MM.1S (cell line): ENCODE measurements around the gene PTPRD.

Source experiments
- DNase-seq: peaks from one replicate; pipeline ENCODE4 v3.0.0-alpha.2; 2015
- H2AFZ ChIP-seq: fragments of 300-600 bp; sonication (generic); 2 replicates; pipeline ENCODE4 v1.6.0; 2016; ENCODE audit warnings: antibody characterized with exemption, low read length
- H3F3A ChIP-seq: fragments of 300-600 bp; sonication (generic); 2 replicates; pipeline ENCODE4 v1.6.1; 2016; ENCODE audit warnings: mild to moderate bottlenecking, antibody characterized with exemption, low read length, moderate library complexity, mixed read lengths; ENCODE audit not compliant: insufficient read depth
- H3K27ac ChIP-seq: fragments of 300-600 bp; sonication (generic); 2 replicates; pipeline ENCODE4 v1.5.1; 2016; ENCODE audit warnings: mild to moderate bottlenecking, low read length
- H3K27me3 ChIP-seq: fragments of 300-600 bp; sonication (generic); replicated peaks from 2 replicates; pipeline ENCODE4 v1.6.0; 2016; ENCODE audit warnings: low read length; ENCODE audit not compliant: insufficient read depth
- H3K36me3 ChIP-seq: fragments of 300-600 bp; sonication (generic); replicated peaks from 2 replicates; pipeline ENCODE4 v1.6.1; 2016; ENCODE audit warnings: mild to moderate bottlenecking, low read length, mixed read lengths; ENCODE audit not compliant: insufficient read depth
- H3K4me1 ChIP-seq: fragments of 300-600 bp; sonication (generic); 2 replicates; pipeline ENCODE4 v1.6.1; 2016; ENCODE audit warnings: low read length, mixed read lengths
- H3K4me2 ChIP-seq: fragments of 300-600 bp; sonication (generic); 2 replicates; pipeline ENCODE4 v1.6.0; 2016; ENCODE audit warnings: low read depth, low read length
- H3K4me3 ChIP-seq: fragments of 300-600 bp; sonication (generic); 2 replicates; pipeline ENCODE4 v1.5.1; 2016; ENCODE audit warnings: low read length, mixed read lengths
- H3K79me2 ChIP-seq: fragments of 300-600 bp; sonication (generic); 2 replicates; pipeline ENCODE4 v1.6.1; 2016; ENCODE audit warnings: mixed run types, low read length, mixed read lengths
- H3K9ac ChIP-seq: fragments of 300-600 bp; sonication (generic); 2 replicates; pipeline ENCODE4 v1.6.1; 2016; ENCODE audit warnings: low read length, mixed read lengths
- H3K9me2 ChIP-seq: fragments of 300-600 bp; sonication (generic); replicated peaks from 2 replicates; pipeline ENCODE4 v1.6.1; 2016; ENCODE audit warnings: mild to moderate bottlenecking, low read length, mixed read lengths; ENCODE audit not compliant: insufficient read depth
- H3K9me3 ChIP-seq: fragments of 300-600 bp; sonication (generic); replicated peaks from 2 replicates; pipeline ENCODE4 v1.6.1; 2016; ENCODE audit warnings: mild to moderate bottlenecking, low read length, mixed read lengths; ENCODE audit not compliant: insufficient read depth
- H4K20me1 ChIP-seq: fragments of 300-600 bp; sonication (generic); 2 replicates; pipeline ENCODE4 v1.6.1; 2016; ENCODE audit warnings: mild to moderate bottlenecking, low read length, moderate library complexity, mixed read lengths; ENCODE audit not compliant: insufficient read depth
- CTCF ChIP-seq: fragments of 300-600 bp; sonication (generic); IDR thresholded peaks from 2 replicates; pipeline ENCODE4 v1.5.1; 2016; ENCODE audit warnings: antibody characterized with exemption, low read length, mixed read lengths
- EZH2 ChIP-seq: fragments of 300-600 bp; sonication (generic); optimal IDR thresholded peaks from 2 replicates; pipeline ENCODE3; 2017; ENCODE audit warnings: low read depth, mild to moderate bottlenecking, antibody characterized with exemption, low read length, mixed read lengths
- EZH2phosphoT487 ChIP-seq: fragments of 300-600 bp; sonication (generic); IDR thresholded peaks from 2 replicates; pipeline ENCODE4 v1.6.1; 2018; ENCODE audit warnings: antibody characterized with exemption, low read length

The PTPRD gene

GRCh38 chr9:10232352-10232930 lies 380.4 kb downstream of the PTPRD start:
- Histone ChIP-seq H3K4me1 (0 out of 2 replicates have a peak, but pooled peaks cover 5% of the 10 kb centered on the region), H3K36me3 (no peaks in the 10 kb centered on the region), H3K9me3 (no peaks in the 10 kb centered on the region), H3F3A (no peaks in the 10 kb centered on the region), H3K79me2 (no peaks in the 10 kb centered on the region), H2AFZ (no peak overlapping the region), H3K4me2 (no peak overlapping the region), H3K27me3 (no peaks in the 10 kb centered on the region), H3K9ac (no peak overlapping the region), H3K4me3 (no peak overlapping the region), H3K9me2 (no peaks in the 10 kb centered on the region), H4K20me1 (no peaks in the 10 kb centered on the region), H3K27ac (no peak overlapping the region)
- peak; percentile 21 for TF ChIP-seq CTCF
- TF ChIP-seq EZH2: no peak
- no peak for TF ChIP-seq EZH2phosphoT487
- no peak for DNase-seq

GRCh38 chr9:10230512-10230911 lies 382.3 kb downstream of the PTPRD start:
- no peak for TF ChIP-seq CTCF
- no peak for TF ChIP-seq EZH2phosphoT487
- no peak for TF ChIP-seq EZH2
- no peaks in the 10 kb centered on the region for H4K20me1 ChIP-seq
- H3K9me3 ChIP-seq: no peaks in the 10 kb centered on the region
- 0 out of 2 replicates have a peak, but pooled peaks cover 5% of the 10 kb centered on the region for H3K4me1 ChIP-seq
- H3K79me2 ChIP-seq: no peaks in the 10 kb centered on the region
- H3K9me2 ChIP-seq: no peaks in the 10 kb centered on the region
- no peak overlapping the region for H3K9ac ChIP-seq
- H3F3A ChIP-seq: no peaks in the 10 kb centered on the region
- H3K27ac ChIP-seq: no peak overlapping the region
- H3K4me2 ChIP-seq: no peak overlapping the region
- no peak overlapping the region for H2AFZ ChIP-seq
- no peaks in the 10 kb centered on the region for H3K27me3 ChIP-seq
- peak; percentile 29 for DNase-seq
- no peak overlapping the region for H3K4me3 ChIP-seq
- H3K36me3 ChIP-seq: no peaks in the 10 kb centered on the region

GRCh38 chr9:10228082-10228481 lies 384.7 kb downstream of the PTPRD start:
- Histone ChIP-seq H3K27me3 (no peaks in the 10 kb centered on the region), H3K79me2 (no peaks in the 10 kb centered on the region), H3K4me1 (0 out of 2 replicates have a peak, but pooled peaks cover 5% of the 10 kb centered on the region), H3K9me2 (no peaks in the 10 kb centered on the region), H3K36me3 (no peaks in the 10 kb centered on the region), H3F3A (no peaks in the 10 kb centered on the region), H3K9ac (no peak overlapping the region), H4K20me1 (no peaks in the 10 kb centered on the region), H3K4me2 (no peak overlapping the region), H2AFZ (no peak overlapping the region), H3K27ac (no peak overlapping the region), H3K4me3 (no peak overlapping the region), H3K9me3 (no peaks in the 10 kb centered on the region)
- no peak for DNase-seq
- TF ChIP-seq EZH2phosphoT487: no peak
- no peak for TF ChIP-seq EZH2
- TF ChIP-seq CTCF: no peak
